GM10266 (cell line): Measurements from ENCODE around the gene RFC5.
"Not testable (repeated sequence)": the region's sequence is repeated elsewhere in the genome, so short reads cannot be mapped to it uniquely, and the experiment has no call there.

Experiments
- DNase-seq: peaks from one replicate; pipeline ENCODE4 v3.0.0; 2012; ENCODE audit errors: extremely low spot score
- CTCF ChIP-seq: IDR thresholded peaks from 2 replicates; pipeline ENCODE4 v1.5.1; 2012; ENCODE audit warnings: mild to moderate bottlenecking, low read depth; ENCODE audit not compliant: control insufficient read depth, insufficient read depth; ENCODE audit errors: missing control alignments

RFC5 gene

DNA sequence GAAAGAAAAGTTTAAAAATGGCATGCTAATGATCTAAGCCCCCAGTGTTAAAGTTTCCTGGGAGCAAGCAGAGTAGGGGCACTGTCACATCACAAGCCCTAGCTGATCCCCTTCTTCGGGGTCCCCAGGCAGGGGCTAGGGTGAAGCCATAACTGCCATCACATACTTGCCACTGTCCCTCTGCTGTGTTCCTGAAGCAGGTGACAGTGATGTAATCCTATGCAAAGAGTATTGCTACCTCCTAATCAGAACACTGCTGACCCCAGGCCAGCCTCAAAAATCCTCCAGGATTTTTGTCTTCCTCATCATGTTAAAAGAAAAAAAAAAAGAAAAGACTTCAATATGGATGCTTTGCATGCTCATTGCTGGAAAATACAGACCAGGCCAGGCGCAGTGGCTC is 1.2 kb upstream of the RFC5 start:
- no peak for DNase-seq
- TF ChIP-seq CTCF, result no peak

DNA sequence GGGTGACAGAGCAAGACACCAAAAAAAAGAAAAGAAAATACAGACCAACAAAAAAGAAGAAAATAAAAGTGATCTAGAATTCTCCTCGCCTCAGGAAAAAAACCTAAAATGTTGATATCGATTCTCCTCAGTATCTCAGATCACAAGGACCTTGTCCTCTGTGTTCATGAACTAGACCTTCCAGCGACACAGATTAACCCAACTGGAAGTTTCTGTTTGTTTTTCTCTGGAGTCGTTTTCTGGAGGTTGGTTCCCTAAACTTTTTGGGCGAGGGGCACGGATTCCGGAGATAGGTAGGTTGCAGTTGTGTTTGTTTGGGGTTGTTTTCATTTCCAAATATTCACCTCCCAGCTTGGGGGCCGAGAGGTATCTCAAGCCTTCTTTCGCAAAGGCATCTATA is 559 bp upstream of the RFC5 start:
- DNase-seq, result no peak
- no peak for TF ChIP-seq CTCF

- TF ChIP-seq CTCF, result no peak
Observed at GRCh38 chr12:118017926-118018325, 1.4 kb downstream of the RFC5 start.

GRCh38 chr12:118020036-118020435 is 3.5 kb downstream of the RFC5 start:
- DNase-seq, result no peak
- no peak for TF ChIP-seq CTCF

More at GRCh38 chr12:118017926-118018325, 1.4 kb downstream of the RFC5 start:
- no peak for DNase-seq

GRCh38 chr12:118022097-118022727 is 5.7 kb downstream of the RFC5 start:
- not testable (repeated sequence) for DNase-seq

DNA sequence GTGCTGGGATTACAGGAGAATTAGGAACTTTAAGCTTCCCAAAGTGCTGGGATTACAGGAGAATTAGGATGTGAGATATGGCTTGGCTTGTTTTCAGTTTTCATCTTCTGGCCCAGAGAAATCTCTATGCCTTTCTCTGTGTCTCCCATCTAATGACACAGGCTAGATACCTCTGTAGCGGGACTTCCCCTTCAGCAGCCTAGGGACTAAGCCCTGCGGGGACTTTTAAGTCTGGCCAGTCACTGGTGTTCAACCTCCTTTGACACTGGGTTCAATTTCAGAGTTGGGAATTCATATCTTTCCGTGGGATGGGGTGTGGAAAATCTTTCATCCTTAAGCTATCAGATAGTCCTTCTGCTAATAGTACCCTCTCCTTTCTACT is 6.2 kb downstream of the RFC5 start:
- no peak for TF ChIP-seq CTCF
- no peak for DNase-seq

DNA sequence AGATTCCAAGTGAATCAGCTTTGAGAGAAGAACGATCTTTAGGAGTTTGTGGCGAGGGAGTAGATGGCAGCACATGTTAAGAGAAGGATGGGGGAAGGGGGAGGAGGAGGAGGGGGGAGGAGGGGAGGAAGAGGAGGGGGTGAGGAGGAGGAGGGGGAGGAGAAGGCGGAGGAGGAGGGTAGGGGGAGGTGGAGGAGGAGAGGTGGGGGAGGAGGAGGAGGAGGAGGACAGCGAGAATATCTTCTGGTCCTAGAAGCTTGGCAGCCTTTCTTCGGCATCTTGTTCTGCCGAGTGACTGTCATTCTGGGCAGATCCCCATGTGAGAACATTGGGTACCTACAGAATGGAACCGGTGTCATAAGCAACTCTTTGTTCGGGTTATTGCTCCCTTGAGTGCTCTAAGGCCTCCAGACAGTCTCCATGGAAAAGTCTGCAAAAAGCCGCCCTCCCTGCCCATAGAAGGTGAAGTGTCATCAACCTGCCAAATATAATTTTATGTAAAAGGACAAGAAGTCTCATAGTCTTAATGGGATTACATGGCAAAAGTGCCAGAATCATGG is 6.9 kb downstream of the RFC5 start:
- TF ChIP-seq CTCF, result no peak
- DNase-seq, result no peak

- no peak for TF ChIP-seq CTCF
- no peak for DNase-seq
Observed at GRCh38 chr12:118025168-118025567, 8.7 kb downstream of the RFC5 start.
